NCI-H2196 treated with DMSO at 0.1 percent for 48 hours (cell line): Measurements from ENCODE around the gene NUFIP2.
"Not testable (repeated sequence)": the region's sequence is repeated elsewhere in the genome, so short reads cannot be mapped to it uniquely, and the experiment has no call there.

ENCODE experiments used
- DNase-seq: peaks from one replicate; lab custom pipeline; 2025; ENCODE audit not compliant: unreplicated experiment; lab: John Stamatoyannopoulos, UW

NUFIP2 gene

DNA sequence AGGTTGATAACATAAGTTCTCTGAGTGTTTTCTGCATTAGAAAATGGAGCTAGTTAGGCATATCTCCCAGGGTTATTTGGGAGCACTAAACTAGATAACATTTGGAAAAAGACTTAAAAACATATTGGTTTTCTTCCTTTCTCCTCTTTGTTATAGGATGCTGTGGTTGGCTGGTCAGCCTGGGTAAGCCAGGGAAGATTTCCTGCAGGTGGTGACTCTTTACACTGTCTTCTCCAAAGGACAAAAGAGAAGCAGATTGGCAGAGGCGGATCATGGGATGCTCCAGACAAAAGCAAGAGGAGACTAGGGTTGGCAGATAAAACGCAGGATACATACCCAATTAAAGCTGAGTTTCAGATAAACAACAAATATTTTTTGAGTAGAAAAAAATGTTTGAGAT is 53.5 kb downstream of the NUFIP2 start:
- DNase-seq, result no peak

DNA sequence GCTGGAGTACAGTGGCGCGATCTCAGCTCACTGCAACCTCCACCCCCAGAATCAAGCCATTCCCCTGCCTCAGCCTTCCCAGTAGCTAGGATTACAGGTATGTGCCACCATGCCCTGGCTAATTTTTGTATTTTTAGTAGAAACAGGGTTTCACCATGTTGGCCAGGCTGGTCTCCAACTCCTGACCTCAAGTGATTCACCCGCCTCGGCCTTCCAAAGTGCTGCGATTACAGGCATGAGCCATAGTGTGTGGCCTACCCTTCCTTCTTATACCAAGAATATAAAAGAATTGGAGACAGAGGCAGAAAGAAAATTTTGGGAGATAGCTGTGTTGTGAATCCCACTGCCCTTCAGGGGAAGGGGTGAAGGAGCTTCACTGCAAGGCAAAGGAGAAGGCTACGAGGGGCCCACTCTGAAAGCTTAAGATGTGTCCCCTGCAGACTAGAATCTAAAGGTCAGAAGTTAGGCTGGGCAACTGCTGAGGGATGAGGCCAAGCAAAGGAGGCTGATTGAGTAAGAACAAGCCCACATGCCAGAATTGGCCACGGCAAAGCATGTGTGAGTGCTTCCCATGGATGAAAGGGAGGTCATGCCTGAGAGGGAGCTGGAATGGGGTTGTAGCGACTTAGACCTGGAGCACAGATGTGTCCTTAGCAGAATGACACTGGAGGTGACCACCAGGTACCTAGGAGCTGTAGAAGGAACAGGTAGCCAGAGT is 55.7 kb downstream of the NUFIP2 start:
- no peak for DNase-seq

DNA sequence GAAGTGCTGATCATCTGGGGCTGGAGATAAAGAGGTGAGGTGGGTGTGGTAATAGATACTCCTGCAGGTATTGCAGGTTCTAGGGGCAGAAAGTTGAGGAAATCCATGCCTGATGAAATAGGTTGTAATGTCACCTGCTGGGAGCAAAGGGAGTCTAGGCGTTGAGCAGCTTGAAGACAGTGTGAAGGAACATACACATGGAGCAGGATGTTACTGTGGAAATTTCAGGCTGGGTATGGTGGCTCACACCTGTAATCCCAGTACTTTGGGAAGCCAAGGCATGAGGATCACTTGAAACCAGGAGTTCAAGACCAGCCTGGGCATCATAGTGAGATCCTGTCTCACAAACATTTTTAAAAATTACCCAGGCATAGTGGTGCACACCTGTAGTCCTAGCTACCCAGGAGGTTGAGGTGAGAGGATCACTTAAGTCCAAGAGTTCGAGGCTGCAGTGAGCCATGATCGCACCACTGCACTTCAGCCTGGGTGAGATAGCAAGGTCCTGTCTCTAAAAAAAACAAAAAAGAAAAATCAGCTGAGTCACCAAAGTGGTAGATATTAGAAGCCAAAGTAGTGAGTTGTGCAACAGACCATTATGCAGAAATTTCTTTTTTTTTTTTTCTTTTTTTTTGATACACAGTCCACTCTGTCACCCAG is 56.3 kb downstream of the NUFIP2 start:
- DNase-seq, result no peak

DNA sequence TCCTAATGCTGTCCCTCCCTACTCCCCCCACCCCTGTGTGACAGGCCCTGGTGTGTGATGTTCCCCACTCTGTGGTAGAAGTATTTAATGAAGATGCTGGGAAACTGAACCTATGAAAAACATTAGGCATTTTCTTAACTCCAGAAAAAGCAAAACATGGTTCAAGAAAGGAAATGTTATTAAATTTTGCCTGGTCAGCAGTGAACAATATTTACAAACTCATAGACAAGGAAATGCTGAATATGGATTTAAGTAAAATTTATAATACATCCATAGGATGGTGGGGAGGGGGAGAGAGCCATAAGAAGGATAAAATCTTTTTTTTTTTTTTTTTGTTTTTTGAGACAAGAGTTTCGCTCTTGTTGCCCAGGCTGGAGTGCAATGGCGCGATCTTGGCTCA is 58.0 kb downstream of the NUFIP2 start:
- no peak for DNase-seq

DNA sequence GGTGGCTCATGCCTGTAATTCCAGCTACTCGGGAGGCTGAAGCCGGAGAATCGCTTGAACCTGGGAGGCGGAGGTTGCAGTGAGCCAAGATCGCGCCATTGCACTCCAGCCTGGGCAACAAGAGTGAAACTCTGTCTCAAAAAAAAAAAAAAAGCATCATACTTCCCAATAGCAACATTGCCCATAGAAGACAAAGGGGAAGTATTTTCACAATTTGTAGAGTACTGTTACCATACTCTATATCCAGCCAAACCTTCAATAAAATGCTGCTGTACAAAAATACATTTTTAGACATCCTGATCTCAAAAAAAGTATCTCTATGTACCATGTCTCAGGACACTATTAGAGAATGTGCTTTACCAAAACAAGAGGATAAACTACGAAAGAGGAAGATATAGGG is 59.0 kb downstream of the NUFIP2 start:
- not testable (repeated sequence) for DNase-seq

DNA sequence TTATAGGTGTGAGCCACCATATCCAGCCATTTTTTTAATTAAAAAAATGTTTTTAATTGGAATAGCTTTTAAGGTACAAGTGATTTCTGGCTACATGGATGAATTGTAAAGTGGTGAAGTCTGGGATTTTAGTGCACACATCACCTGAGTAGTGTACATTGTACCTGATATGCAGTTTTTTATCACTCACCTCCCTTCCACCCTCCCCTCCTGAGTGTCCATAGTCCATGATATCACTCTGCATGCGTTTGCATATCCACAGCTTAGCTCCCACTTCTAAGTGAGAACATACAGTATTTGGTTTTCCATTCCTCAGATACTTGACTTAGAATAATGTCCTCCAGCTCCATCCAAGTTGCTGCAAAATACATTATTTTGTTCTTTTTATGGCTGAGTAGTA is 60.6 kb downstream of the NUFIP2 start:
- DNase-seq, result no peak

DNA sequence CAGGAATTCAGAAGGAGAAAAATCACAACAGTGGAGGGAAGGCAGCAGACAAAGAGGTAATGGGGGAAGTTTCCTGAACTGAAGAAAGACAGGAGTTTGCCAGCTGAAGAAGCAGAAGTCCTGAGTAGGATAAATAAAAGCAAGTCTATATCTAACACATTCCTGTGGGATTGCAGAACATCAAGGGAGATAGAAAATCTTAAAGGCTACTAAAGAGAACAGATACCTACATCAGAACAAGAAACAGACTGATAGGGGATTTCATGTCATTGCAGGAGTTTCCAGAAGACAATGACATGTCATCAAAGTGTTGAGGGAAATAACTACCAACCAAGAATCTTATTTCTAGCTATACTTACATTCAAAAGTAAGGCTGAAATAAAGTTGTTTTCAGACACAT is 68.6 kb downstream of the NUFIP2 start:
- DNase-seq, result no peak

DNA sequence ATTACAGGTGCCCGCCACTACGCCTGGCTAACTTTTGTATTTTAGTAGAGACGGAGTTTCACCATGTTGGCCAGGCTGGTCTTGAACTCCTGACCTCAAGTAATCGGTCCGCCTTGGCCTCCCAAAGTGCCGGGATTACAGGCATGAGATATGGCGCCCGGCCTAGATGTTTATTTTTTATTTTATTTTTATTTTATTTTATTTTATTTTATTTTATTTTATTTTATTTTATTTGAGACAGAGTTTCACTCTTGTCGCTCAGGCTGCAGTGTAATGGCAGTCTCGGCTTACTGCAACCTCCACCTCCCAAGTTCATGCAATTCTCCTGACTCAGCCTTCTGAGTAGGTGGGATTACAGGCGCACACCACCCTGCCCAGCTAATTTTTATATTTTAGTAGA is 72.6 kb downstream of the NUFIP2 start:
- DNase-seq, result not testable (repeated sequence)

DNA sequence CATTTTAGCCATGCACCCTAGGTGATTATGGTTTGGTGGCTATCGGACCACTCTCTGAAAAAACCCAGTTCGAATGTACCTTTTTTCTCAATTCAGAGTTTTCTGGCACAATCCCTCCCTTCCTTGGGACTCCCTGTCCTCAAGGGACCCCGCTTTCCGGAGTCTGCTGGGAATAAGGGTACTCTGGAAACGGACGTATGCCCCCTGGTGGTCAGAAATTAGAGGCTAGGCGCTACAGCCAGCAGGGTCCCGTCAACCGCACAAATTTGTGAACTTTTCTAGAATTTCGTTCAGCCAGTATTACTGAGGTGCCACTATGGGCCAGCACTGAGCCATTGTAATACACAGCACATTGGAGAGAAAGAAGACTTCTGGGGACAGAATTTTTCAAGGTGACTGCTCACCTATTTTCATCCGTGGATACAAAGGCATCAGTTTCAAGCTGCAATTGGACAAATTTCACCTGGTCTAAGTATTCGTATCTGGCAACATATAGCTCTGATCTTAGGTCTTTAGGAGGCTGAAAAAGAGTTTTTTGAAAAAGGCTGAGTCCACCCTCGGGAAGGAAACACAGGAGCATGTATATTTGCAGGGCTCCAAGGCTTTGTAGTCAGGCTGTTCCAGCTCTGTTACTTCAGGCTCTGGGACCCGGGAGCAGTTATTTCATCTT is 74.4 kb downstream of the NUFIP2 start:
- DNase-seq, result no peak

DNA sequence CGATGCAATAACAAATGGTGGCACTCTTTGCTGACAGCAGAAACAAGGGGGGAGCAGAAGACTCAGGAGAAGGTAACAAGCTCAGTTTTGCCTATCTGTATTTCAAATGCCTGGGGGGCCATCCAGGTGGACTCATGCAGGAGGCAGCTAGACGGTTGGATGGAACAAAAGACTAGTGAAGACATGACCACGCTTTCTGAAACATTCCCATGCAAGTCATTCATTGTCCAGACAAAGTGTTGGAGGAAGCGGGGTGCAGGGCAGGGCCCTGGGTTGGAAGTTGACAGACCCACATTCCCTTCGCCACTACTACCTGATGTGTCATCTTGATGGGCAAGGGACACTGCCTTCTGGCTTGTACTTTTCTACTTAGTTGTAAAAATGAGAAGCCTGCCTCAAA is 77.1 kb downstream of the NUFIP2 start:
- no peak for DNase-seq

DNA sequence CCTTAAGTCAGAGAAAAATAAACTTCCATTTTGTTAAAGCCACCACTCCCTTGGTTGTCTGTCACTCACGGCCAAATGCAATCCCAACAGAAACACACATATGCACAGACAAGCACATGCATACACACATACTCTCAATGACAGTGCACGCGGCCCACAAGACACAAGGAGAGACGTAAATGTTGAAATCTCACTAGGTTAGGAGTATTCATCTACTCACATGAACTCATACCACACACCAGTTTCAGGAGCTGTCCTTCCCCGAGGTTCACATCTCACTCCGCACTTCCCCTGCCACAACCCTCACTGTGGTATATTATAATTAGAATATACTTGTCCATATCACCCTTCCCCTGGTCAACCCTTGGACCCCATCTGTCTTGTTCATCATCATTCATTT is 77.8 kb downstream of the NUFIP2 start:
- DNase-seq, result no peak

DNA sequence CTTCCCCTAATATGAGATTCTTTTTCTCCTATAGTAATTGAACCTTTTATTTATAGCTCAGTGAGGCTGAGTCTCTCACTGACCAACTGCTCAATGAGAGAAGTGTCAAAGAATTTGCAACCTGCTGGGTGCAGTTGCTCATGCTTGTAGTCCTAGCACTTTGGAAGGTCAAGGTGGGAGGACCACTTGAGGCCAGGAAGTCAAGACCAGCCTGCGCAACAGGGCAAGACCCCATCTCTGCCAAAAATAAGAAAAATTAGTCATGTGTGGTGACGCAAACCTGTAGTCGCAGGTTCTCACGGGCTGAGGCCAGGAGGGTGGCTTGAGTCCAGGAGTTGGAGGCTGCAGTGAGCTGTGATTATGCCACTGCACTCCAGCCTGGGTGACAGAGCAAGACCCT is 78.2 kb downstream of the NUFIP2 start:
- no peak for DNase-seq

DNA sequence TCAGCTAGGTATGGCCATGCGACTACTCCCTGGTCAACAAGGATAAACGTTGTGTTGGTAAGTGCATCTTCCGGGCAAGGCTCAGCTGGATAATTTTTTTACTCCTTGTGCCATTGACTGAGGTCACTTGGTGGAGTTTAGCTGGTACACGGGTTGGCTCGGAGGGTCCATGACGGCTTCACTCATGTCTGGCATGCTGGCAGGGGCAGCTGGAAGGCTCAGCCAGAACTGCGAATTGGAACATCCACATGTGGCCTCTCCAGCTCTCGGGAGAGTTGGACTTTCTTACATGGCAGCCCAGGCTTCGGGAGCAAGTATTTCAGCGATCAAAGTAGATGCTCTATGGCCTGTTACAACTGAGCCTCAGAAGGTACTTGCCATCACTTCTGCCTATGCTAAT is 78.8 kb downstream of the NUFIP2 start:
- DNase-seq, result no peak

DNA sequence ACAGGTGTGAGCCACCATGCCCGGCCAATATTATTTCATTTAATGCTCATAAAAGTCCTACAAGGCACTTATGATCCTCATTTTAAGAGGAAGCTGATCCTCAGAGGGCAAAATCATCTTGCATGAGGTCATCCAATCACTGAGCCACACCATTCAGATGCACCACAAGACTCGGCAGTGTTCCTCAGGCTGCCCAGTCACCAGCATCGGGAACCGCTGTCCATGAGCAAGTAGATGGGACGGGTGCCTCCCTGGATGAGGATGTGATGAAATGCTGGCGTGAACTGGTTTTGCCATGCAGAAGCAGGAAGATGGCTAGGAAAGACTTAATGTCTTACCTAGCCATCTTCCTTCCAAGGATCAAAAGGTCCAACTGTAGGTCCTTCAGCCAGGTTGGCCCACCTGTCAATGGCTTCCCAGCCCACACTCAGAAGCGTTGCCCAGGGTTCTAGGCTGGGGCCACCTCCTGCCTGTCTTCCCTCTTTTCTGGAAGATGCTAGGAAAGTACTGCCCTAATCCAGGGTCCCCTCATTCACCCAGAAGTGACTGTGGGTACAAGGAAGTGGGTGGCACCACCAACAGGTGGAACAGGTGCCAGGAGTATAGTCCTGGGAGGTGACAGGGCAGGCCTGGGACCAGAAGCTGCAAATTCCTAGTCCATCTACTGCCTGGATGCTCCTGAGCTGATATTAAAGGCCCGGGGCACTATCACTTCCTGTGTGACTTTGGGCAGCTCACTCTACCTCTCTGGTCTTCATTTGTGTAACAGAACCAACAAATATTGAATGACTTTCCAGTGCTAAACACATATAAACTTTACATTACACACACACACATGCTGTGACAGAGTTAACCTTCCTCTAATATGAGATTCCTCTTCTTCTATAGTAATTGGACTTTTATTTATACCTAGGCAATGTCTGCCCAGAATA is 79.5 kb downstream of the NUFIP2 start:
- no peak for DNase-seq

DNA sequence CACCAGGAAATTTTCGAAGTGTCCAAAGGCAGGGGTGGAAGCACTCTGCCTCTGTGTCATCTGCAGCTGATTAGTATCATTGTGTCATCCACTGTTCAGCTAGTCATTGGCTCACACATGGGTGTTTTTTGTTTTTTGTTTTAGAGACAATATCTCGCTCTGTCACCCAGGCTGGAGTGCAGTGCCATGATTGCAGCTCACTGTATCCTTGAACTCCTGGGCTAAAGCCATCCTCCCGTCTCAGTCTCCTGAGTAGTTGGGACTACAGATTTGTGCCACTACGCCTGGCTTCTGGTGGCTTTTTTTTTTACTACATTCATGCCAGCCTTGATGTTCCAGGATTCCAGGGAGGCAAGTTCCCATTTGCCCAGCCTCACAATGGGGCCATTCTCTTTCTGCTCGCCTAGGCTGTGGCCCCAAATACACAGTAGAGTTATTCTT is 81.2 kb downstream of the NUFIP2 start:
- no peak for DNase-seq

DNA sequence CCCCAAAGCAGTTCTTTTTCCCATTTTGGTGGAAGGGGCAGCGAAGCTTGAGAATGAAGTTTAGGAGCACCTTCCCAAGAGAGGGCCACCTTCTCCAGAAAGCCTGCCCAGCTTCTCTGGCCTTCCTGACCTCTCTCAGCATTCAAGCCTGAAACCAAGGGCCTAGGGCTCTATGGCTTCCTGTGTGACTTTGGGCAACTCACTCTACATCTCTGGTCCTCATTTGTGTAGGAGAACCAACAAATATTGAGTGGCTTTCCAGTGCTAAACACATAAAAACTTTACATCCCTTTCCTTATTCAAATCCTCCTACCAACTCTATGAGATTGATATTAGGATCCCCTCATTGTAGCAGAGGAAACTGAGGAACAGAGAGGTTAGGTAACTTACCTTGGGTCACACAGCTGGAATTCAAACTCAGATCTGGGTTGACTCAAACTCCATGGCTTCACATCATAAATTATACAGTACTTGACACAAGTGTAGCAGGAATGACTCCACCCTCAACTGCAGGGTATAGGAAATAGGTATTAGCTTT is 81.8 kb downstream of the NUFIP2 start:
- no peak for DNase-seq

DNA sequence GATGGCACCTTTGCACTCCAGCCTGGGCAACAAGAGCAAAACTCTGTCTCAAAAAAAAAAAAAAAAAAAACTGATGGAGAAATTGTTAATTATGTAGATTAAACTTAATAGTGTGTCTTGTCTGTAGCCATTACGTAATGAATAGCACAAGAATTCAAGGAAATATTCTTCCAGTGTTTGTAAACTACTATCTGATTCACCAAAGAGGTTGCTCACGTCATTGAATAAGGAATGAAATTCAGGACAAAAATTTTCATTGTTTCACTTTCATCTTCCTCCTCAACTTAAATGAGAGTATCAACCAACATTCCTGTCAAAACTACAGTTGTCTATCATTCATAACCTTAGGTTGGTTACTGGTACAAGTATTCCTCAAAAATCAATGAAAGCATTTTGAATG is 83.1 kb downstream of the NUFIP2 start:
- no peak for DNase-seq

DNA sequence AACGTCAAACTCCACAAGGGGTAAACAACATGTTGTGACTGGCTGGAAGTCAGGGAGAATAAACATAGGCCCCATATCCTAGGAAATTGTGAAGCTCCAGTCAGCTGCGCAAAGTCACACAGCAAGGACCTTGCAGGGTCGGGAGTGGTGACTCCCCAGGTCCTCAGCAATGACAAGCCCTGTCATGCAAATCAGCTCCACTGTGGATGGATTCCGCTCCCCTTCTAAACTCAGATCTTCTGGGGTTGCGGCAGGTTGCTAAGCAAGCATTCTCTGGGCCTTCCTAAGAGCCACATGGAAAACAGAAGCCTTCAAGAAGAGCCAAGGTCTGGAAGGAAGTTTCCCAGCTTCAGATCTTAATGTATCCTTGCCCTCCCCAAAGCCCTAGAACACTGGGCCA is 84.9 kb downstream of the NUFIP2 start:
- no peak for DNase-seq

DNA sequence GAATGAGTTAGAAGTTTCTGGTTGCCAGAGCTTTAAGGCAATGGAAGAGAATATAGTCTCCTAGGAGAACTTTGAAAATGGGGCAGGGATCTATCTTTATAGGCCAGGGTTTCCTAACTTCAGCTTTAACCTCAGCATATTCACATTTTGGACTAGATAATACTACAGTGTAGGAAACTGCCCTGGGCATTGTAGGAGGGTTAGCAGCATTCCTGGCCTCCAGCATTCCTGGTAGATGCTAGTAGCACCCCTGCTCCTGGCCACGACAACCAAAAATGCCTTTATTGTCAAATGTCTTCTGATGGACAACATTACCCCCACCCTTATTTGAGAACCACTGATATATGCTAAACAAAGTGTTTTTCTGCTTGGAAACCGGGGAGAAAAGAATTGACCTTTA is 86.0 kb downstream of the NUFIP2 start:
- no peak for DNase-seq
